MM.1S (cell line): ENCODE measurements around the gene MAPRE3.

Source experiments
- DNase-seq: peaks from one replicate; pipeline ENCODE4 v3.0.0-alpha.2; 2015
- H2AFZ ChIP-seq: fragments of 300-600 bp; sonication (generic); 2 replicates; pipeline ENCODE4 v1.6.0; 2016; ENCODE audit warnings: antibody characterized with exemption, low read length
- H3F3A ChIP-seq: fragments of 300-600 bp; sonication (generic); 2 replicates; pipeline ENCODE4 v1.6.1; 2016; ENCODE audit warnings: mild to moderate bottlenecking, antibody characterized with exemption, low read length, moderate library complexity, mixed read lengths; ENCODE audit not compliant: insufficient read depth
- H3K27ac ChIP-seq: fragments of 300-600 bp; sonication (generic); 2 replicates; pipeline ENCODE4 v1.5.1; 2016; ENCODE audit warnings: mild to moderate bottlenecking, low read length
- H3K27me3 ChIP-seq: fragments of 300-600 bp; sonication (generic); replicated peaks from 2 replicates; pipeline ENCODE4 v1.6.0; 2016; ENCODE audit warnings: low read length; ENCODE audit not compliant: insufficient read depth
- H3K36me3 ChIP-seq: fragments of 300-600 bp; sonication (generic); replicated peaks from 2 replicates; pipeline ENCODE4 v1.6.1; 2016; ENCODE audit warnings: mild to moderate bottlenecking, low read length, mixed read lengths; ENCODE audit not compliant: insufficient read depth
- H3K4me1 ChIP-seq: fragments of 300-600 bp; sonication (generic); 2 replicates; pipeline ENCODE4 v1.6.1; 2016; ENCODE audit warnings: low read length, mixed read lengths
- H3K4me2 ChIP-seq: fragments of 300-600 bp; sonication (generic); 2 replicates; pipeline ENCODE4 v1.6.0; 2016; ENCODE audit warnings: low read depth, low read length
- H3K4me3 ChIP-seq: fragments of 300-600 bp; sonication (generic); 2 replicates; pipeline ENCODE4 v1.5.1; 2016; ENCODE audit warnings: low read length, mixed read lengths
- H3K79me2 ChIP-seq: fragments of 300-600 bp; sonication (generic); 2 replicates; pipeline ENCODE4 v1.6.1; 2016; ENCODE audit warnings: mixed run types, low read length, mixed read lengths
- H3K9ac ChIP-seq: fragments of 300-600 bp; sonication (generic); 2 replicates; pipeline ENCODE4 v1.6.1; 2016; ENCODE audit warnings: low read length, mixed read lengths
- H3K9me2 ChIP-seq: fragments of 300-600 bp; sonication (generic); replicated peaks from 2 replicates; pipeline ENCODE4 v1.6.1; 2016; ENCODE audit warnings: mild to moderate bottlenecking, low read length, mixed read lengths; ENCODE audit not compliant: insufficient read depth
- H3K9me3 ChIP-seq: fragments of 300-600 bp; sonication (generic); replicated peaks from 2 replicates; pipeline ENCODE4 v1.6.1; 2016; ENCODE audit warnings: mild to moderate bottlenecking, low read length, mixed read lengths; ENCODE audit not compliant: insufficient read depth
- H4K20me1 ChIP-seq: fragments of 300-600 bp; sonication (generic); 2 replicates; pipeline ENCODE4 v1.6.1; 2016; ENCODE audit warnings: mild to moderate bottlenecking, low read length, moderate library complexity, mixed read lengths; ENCODE audit not compliant: insufficient read depth
- EZH2 ChIP-seq: fragments of 300-600 bp; sonication (generic); optimal IDR thresholded peaks from 2 replicates; pipeline ENCODE3; 2017; ENCODE audit warnings: low read depth, mild to moderate bottlenecking, antibody characterized with exemption, low read length, mixed read lengths
- EZH2phosphoT487 ChIP-seq: fragments of 300-600 bp; sonication (generic); IDR thresholded peaks from 2 replicates; pipeline ENCODE4 v1.6.1; 2018; ENCODE audit warnings: antibody characterized with exemption, low read length
- TF ChIP-seq, protein P1 (sequence below): fragments of 300-600 bp; sonication (generic); IDR thresholded peaks from 2 replicates; pipeline ENCODE4 v1.5.1; 2016; ENCODE audit warnings: antibody characterized with exemption, low read length, mixed read lengths

MAPRE3 gene

DNA sequence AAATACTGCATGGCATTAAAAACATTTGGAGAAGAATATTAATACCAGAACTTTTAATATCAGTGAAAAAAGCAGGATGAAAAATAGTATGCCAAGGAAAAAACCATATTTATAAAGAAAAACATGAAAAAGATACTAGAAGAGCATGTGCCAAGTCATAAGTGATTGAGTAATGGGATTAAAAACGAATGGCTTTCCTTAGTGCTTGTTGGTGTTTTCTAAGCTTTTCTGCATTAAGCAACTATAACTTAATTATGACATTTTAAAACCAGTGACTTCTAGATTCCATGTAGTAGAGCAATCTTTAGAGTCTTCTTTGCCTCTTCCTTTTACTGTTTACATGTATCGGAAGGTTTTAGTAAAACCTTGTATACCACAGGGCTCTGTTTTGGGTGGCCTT, 6.6 kb downstream of the MAPRE3 start:
- H2AFZ ChIP-seq, result no peak overlapping the region
- H3K27ac ChIP-seq, result no peak overlapping the region
- no peak for DNase-seq
- no peak overlapping the region for H3K4me3 ChIP-seq
- H3F3A ChIP-seq, result no peaks in the 10 kb centered on the region
- H3K9me3 ChIP-seq, result no peaks in the 10 kb centered on the region
- TF ChIP-seq EZH2, result no peak
- TF ChIP-seq EZH2phosphoT487, result no peak
- TF ChIP-seq, protein P1, sequence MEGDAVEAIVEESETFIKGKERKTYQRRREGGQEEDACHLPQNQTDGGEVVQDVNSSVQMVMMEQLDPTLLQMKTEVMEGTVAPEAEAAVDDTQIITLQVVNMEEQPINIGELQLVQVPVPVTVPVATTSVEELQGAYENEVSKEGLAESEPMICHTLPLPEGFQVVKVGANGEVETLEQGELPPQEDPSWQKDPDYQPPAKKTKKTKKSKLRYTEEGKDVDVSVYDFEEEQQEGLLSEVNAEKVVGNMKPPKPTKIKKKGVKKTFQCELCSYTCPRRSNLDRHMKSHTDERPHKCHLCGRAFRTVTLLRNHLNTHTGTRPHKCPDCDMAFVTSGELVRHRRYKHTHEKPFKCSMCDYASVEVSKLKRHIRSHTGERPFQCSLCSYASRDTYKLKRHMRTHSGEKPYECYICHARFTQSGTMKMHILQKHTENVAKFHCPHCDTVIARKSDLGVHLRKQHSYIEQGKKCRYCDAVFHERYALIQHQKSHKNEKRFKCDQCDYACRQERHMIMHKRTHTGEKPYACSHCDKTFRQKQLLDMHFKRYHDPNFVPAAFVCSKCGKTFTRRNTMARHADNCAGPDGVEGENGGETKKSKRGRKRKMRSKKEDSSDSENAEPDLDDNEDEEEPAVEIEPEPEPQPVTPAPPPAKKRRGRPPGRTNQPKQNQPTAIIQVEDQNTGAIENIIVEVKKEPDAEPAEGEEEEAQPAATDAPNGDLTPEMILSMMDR, result no peak
- H3K79me2 ChIP-seq, result no peaks in the 10 kb centered on the region
- H3K9ac ChIP-seq, result no peak overlapping the region
- no peaks in the 10 kb centered on the region for H3K9me2 ChIP-seq
- H3K4me2 ChIP-seq, result no peak overlapping the region
- no peaks in the 10 kb centered on the region for H3K27me3 ChIP-seq
- no peaks in the 10 kb centered on the region for H3K4me1 ChIP-seq
- no peaks in the 10 kb centered on the region for H3K36me3 ChIP-seq
- no peaks in the 10 kb centered on the region for H4K20me1 ChIP-seq

DNA sequence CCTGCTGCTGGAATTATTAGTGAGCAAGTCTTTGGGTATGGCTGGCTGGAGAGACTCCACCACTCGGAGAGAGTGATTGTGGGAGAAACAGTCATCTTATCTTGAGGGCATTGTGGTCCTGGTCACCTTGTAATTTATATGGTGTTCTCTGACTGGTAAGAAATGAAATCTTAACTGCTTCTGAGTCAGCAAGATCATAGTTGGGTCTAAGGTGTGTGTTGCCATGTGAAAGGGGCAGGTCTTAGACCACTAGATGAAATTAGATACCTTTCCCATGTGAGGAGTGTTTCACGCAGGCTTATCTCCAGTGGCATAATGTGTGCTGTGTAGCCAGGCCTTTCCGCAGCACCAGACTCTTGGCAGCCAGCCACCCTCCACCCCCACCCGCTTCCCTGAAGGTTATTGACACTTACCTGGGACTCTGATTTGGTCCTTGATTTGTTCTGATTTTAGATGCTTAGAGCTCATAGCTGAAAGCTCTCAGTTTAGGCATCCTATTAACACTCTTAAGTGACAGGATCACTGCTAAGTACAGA, 7.7 kb downstream of the MAPRE3 start:
- Histone ChIP-seq H4K20me1 (no peaks in the 10 kb centered on the region), H2AFZ (no peak overlapping the region), H3K27ac (no peak overlapping the region), H3K79me2 (no peaks in the 10 kb centered on the region), H3K4me1 (no peaks in the 10 kb centered on the region), H3K9ac (no peak overlapping the region), H3K4me2 (no peak overlapping the region), H3K27me3 (no peaks in the 10 kb centered on the region), H3K9me2 (no peaks in the 10 kb centered on the region), H3F3A (no peaks in the 10 kb centered on the region), H3K4me3 (no peak overlapping the region), H3K9me3 (no peaks in the 10 kb centered on the region), H3K36me3 (no peaks in the 10 kb centered on the region)
- TF ChIP-seq EZH2 (no peak), EZH2phosphoT487 (no peak)
- TF ChIP-seq, protein P1, result no peak
- no peak for DNase-seq

DNA sequence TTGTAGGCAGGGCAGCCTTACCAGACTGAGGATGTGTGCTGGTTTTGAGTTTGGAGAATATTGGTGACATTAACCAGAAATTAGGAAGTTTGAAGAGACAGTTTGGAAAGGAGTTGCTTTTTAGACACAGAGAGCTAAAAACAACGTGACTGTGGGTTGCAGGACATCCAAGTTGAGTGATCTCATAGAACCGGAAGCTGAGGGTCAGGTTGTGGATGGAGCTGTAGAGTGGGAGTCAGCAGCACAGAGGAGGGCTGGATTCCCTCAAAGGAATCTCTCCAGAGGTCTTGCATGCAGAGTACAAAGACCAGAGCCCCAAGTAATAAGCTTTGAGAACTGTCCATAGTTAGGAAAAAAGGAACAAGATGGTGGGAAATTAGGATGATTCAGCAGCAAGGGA, 9.3 kb downstream of the MAPRE3 start:
- H3K4me1 ChIP-seq, result no peaks in the 10 kb centered on the region
- H3K9me3 ChIP-seq, result no peaks in the 10 kb centered on the region
- no peak overlapping the region for H3K4me3 ChIP-seq
- no peaks in the 10 kb centered on the region for H3K79me2 ChIP-seq
- H4K20me1 ChIP-seq, result no peaks in the 10 kb centered on the region
- H3K4me2 ChIP-seq, result no peak overlapping the region
- DNase-seq, result no peak
- no peaks in the 10 kb centered on the region for H3K36me3 ChIP-seq
- no peaks in the 10 kb centered on the region for H3F3A ChIP-seq
- H3K9ac ChIP-seq, result no peak overlapping the region
- TF ChIP-seq EZH2, result no peak
- TF ChIP-seq, protein P1, result no peak
- no peak for TF ChIP-seq EZH2phosphoT487
- H3K27ac ChIP-seq, result no peak overlapping the region
- H3K27me3 ChIP-seq, result no peaks in the 10 kb centered on the region
- no peak overlapping the region for H2AFZ ChIP-seq
- no peaks in the 10 kb centered on the region for H3K9me2 ChIP-seq
